Tibial nerve (tissue), 4 donors: ENCODE results near the gene MARVELD3.

Source experiments
- CTCF ChIP-seq, 5 experiments: fragments of 200-600 bp in 3 of 5; fragments of 450-650 bp in 2 of 5; sonication (generic) in 3 of 5; IDR thresholded peaks; one replicate each; pipeline ENCODE4 v1.5.1; 2016 to 2019; ENCODE audit warnings: antibody characterized with exemption in 5 of 5, mild to moderate bottlenecking in 3 of 5, moderate library complexity in 2 of 5
- EP300 ChIP-seq, 2 donors: sonication (generic); formaldehyde crosslinking; IDR thresholded peaks; one replicate each; pipeline ENCODE4 v1.6.1; 2017; ENCODE audit warnings: antibody characterized with exemption in 2 of 2, mild to moderate bottlenecking in 1 of 2

- no peak for TF ChIP-seq CTCF (IDR thresholded peaks at IDR 0.05)
- no peak for TF ChIP-seq EP300 (IDR thresholded peaks at IDR 0.05)
Observed at GRCh38 chr16:71627731-71628181, 1.8 kb downstream of the MARVELD3 start.
